Activated CD4-positive, alpha-beta T cell treated with anti-CD3 and anti-CD28 coated beads, Interleukin-2, amount 50 U/mL, for 24 hours (primary cell): ENCODE results near the gene PRPF4.
A peak's percentile ranks its signal among the peaks of the same experiment; 100 is the strongest.

Experiments used
- DNase-seq, 2 donors: peaks; one replicate each; pipeline ENCODE4 v3.0.0-alpha.2; 2020; ENCODE audit warnings: low read depth in 1 of 2, low spot score in 1 of 2

PRPF4 gene

DNA sequence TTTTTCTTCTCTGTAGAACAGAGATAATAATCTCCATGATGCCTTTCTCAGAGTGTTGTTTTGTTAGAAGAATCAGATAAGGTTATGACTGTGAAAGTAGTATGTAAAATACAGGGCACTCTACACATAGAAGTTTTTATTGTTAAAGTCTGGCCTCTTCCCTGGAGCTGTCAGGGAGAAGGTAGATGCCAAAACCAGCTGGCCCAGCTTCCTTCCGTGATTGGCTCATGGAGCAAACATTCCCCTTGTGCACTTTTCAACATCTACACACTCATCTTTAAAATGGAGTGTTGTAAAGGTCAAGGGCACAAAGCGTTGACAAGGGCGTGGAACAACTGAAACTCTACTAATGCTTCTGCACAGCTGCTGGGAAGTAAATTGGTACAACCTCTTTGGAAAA, 35.1 kb downstream of the PRPF4 start:
- no peak for DNase-seq

DNA sequence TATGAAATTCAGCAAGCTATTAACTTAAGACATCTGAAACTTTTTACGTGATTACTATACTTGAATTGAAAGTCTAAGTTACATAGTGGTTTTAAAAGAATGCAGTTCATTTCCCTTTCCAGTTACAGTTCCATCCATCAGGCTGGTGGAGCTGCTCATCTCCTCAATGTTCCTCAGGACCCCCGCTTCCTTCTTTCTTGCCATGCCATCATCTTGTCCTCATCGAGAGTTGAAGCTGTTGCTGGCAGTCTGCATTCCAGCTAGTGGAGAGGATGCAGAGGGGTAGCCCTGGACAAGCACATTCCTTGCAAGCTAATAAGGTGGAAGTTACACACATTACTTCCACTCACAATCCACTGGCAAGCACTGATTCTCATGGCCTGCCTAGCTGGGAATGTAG, 36.5 kb downstream of the PRPF4 start:
- DNase-seq, result no peak

DNA sequence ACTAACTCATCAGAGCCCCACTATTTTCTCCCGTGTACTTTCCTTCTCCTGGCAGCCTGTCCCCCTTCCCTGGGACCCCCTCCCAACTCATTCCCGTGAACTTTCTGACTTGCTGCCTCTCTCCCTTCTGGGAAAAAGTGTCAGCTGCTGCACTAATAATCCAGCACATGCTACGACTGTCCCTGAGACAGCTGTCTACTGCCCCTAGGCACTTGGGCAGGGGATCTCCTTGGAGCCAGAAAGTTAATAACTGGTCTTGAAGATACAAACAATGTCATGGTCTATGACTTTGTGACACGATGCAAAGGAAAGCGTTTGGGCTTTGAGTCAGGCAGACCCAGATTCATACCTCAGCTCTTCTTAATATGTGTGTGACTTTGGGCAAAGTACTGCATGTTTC, 37.8 kb downstream of the PRPF4 start:
- DNase-seq, result no peak

DNA sequence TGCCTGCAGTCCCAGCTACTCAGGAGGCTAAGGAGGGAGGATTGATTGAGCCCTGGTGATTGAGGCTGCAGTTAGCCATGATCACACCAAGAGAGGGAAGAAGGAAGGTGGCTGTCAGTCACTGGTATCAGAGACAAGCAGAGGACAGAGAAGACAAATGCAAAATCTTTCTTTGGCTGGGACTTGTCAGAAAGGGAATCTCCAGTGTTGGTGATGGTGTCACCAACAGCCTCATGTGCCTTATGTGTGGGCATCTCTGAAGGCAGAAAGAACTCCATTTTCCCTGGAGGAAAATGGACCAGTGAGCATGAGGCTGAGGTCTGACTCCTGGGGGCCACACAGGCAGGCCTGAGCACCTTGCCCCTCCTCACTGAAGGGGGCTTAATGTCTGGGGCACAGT, 39.8 kb downstream of the PRPF4 start:
- no peak for DNase-seq

DNA sequence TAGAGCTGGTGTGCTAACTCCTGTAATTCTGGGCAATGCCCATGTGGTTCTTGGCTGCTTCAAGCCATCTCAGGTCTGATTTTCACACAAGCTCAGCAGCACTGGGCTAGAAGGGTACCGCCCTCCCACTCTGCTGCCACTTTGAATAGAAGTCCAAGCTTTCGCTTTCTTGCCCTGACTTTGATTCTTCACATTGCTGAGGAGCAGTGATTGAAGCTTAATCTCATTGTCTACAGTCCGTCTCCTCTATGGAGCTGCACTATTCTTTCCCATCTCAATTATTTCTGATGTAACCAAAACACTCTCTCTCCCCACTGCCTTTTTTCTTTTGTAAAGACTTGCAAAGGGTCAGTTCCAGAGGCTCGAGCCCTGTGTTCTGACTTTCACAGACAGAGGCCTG, 40.6 kb downstream of the PRPF4 start:
- DNase-seq, result no peak

DNA sequence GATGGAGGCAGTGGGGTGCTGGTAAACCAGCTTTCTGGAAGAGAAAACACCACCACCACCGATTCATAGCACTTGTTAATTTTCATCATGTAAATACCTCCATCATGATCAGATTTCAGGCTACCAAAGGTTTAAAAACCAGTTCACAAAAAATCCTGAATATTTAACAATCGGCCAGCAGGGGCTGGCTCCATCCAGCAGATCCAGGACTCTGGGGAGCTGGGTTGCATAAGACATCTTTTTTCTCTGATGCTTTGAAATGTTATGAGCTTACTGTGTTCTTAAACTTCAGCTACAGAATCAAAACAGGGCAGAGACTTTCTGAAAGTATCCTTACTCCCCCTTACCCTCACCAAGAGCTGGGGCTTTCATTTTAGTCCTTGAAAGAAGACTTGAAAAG, 42.3 kb downstream of the PRPF4 start:
- no peak for DNase-seq

DNA sequence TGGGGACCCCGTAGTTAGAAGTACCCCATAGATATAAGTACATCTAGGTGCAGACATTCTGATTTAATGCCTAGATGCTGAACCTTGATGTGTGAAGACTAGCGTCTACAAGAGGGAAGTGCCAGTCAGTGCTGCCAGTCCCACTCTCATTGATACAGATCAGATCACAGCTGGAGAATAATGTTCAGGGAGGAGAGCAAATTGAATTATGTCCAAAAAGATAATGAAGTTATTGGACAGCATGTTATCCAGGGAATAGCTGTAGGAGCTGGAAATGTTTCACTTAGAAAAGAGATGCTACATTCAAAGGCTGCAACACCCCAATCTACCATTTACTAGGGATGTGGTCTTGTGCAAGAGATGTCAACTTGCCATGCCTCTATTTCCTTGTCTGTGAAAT, 43.6 kb downstream of the PRPF4 start:
- DNase-seq, result no peak

DNA sequence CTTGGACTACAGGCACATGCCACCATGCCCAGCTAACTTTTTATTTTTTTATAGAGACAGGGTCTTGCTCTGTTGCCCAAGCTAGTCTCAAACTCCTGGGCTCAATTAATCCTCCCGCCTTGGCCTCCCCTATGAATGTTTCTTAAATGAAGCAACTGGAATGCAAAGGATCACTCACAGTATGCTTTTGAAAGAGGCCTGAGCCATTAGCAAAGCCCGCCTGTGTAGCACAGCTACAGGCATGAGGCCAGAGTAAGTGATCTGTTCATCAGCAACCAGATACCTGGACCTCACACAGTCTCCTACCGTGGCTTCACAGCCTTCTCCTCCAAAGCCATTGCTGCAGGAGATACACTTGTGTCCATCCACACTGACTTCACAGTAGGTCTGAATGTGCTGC, 44.6 kb downstream of the PRPF4 start:
- DNase-seq, result no peak

DNA sequence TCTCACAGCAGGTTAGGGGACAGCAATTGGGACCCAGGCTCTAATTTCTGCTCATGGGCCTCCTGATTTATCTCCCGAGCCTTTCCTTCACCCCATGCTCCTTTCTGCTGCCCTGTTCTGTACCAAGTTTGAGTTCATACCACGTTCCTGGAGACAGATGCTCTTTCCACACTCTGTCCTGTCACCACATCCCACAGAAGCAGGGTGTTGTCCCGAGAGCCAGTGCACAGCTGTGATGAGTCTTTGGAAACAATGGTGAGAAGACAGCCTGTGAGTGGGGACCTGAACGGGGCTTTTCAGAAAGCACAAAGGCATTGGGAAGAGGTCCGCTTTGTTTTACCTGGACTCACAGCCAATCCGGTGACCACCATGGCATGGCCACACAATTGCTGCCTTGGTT, 47.2 kb downstream of the PRPF4 start:
- no peak for DNase-seq

DNA sequence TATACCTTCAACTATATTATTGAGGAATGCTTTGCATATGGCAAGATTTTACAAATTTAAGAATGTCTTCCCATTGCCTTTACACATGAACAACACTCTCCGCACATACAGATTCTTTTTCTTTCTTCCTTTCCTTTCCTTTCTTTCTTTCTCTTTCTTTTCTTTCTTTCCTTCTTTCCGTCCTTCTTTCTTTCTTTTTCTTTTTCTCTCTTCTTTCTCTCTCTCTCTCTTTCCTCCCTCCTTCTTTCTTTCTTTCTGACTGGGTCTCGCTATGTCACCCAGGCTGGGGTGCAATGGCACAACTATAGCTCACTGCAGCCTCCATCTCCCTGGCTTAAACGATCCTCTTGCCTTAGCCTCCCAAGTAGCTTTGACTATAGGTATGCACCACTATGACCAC, 50.8 kb downstream of the PRPF4 start:
- no peak for DNase-seq

DNA sequence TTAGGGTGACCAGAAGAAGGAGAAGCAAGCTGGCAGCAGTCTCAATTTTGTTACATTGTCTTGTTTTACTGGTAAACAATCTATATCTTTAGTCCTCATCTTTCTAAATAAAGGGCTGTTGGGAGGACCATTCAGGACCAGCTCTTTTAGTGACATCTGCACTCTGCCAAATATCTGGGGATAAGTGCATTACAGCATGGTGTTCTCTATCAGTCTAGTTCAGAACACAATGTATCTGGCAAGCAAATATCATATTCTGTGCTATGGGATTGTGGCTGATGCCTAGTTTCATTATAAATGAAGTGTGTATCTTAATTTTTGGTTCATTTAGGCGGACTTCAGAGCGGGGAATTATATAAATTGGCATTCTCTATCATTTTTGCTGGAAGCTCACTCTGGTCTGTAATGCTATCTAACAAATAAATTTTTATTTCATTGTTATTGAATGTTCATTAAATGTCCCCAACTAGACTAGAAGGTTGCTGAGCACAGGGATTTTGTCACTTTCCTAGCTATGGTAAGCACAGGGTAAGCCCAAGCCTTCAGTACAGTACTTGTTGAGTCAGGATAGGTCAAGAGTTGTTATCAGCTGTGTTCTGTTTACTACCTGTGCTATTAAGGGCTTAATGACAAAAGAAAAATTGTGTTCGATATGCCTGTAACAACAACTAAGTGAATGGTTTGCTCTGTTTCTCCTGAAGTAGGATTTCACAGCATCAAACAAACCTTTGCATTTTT, 52.8 kb downstream of the PRPF4 start:
- DNase-seq, result no peak

DNA sequence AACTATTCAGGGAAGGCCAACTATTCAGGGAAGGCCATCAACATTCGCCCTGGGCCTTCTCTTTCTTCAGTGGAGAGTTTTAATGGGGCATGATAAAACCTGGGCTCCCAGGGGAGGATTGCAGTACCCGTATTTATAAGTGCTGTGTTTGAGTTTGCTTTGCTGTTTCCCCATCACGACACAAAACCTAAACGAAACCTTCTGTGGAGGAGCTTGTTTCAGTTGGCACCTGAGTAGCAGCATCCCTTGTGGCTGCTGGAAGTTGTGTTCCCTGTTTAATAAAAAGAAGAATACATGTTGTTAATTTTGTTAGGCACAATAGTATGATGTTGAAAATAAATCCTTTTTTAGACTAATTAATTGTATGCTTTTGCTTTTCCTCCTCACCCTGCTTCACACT, 56.3 kb downstream of the PRPF4 start:
- DNase-seq, result no peak

DNA sequence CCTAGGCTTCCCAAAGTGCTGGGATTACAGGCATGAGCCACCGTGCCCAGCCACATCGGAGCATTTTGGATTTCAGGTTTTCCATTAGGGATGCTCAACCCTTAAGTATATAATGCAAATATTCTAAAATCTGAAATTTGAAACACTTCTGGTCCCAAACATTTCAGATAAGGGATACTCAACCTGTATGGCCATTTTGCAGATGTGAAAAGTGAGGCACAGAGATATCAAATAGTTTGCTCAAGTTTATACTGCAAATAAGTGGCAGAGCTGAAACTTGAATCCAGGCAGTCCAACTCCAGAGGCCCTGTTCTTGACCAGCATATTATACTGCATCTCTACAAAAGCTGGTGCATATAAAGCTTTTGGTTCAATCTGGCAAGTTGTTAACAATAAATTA, 62.3 kb downstream of the PRPF4 start:
- no peak for DNase-seq

DNA sequence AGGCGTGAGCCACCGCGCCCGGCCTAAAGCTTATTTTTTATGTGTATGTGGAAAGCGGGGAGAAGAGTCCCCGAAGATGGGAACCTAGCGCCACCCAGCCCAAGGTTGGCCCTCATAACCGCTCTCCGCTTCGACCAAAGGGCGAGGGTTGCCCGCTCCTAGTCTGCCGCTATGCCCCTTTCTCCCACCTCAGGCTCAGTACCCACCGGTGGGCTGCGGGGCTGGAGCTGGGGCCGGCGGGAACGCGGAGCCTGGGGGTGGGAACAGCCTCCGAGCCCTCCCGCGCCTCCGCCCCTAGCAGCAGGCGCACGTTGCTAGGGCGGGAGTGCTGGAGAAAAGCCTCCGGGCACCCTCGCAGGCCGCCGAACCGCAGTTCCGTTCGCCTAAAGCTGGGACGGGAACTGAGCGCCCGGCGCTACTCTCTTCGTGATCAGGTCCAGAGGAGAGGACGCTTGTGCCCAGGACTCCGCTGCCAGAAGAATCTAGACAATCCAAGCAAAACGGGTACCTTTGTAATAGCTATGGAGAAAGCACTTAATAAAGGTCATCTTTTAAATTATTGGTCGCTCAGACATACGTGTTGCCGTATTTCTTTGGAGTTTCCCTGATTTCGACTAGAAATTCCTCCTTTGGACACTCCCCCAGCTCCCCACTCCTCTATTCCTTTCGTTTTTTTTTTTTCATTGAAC, 64.7 kb downstream of the PRPF4 start, which contains the start of gene WDR31:
Gene WDR31, minus strand, starts transcription at position 265 of the 689 bp plus-strand sequence. CDS start 8,253 bp downstream, outside the sequence.
- peak; percentile 70 for DNase-seq

DNA sequence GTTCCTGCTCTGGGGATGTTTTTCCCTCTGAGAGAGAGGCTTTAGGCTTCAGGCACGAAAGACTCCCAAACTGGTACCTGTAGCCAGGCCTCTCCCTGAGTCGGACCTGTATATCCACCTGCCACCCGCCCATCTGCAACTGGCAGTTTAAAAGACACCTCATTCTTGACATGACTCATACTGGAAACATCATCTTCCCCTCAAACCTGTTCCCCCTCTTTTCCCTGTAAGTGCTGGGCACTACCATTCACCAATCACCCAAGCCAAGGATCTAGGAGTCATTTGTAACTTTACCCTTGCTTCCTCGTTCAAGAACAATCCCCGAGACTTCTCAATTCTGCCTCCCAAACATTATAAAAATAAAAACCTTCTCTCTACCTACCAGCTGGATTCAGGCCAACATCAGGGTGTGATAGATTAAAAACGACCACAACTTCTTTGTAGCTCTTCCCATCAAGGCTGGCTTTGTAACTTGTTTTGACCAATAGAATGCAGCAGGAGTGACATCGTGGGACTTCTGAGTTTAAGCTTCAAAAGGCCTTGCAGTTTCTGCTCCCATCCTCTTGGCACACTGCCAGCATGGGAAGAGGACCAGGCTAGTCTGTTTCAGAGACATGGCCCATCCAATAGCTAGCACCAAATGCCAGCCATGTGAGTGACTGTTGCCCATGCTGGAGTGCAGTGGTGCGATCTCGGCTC, 66.4 kb downstream of the PRPF4 start:
- DNase-seq, result no peak
